ENCODE measurements around the gene HELZ2. TPM values are rescaled to one million over a fixed set of nuclear protein-coding genes. Genes with fewer than 3 reads are reported as not detected.

HELZ2 gene
- total RNA-seq, 1 donor from 2014 or later, result 47.4 TPM

DNA sequence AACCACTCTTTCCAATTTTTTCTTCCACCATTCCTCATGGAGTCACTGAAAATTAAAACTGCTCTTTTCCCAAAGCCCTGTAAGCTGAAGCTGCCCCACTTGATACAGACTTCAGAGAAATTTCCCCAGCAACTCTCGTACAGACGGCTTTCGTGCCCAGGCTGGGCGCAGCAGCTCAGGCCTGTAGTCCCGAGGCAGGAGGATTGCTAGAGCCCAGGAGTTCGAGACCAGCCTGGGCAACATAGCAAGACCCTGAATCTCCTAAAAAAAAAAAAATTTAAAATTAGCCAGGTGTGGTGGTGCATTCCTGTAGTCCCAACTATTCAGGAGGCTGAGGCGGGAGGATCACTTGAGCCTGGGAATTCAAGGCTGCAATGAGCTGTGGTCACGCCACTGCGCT lies 46.9 kb downstream of the HELZ2 start:
- no peak for DNase-seq (ENCODE audit: low read depth, low spot score)

DNA sequence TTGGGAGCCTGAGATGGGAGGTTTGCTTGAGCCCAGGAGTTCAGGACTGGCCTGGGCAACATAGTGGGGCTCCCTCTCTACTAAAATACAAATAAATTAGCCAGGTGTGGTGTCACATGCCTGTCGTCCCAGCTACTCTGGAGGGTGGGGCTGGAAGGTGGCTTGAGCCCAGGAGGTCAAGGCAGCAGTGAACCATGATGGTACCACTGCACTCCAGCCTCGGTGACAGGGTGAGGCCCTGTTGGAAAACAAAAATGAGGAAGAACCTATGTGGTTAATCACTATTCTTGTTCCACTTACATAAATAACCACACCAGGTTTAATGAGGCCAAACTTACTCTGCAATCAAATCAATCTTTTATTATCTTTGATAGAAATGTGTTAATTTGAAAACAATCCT lies 48.1 kb downstream of the HELZ2 start:
- no peak for DNase-seq (ENCODE audit: low read depth, low spot score)

DNA sequence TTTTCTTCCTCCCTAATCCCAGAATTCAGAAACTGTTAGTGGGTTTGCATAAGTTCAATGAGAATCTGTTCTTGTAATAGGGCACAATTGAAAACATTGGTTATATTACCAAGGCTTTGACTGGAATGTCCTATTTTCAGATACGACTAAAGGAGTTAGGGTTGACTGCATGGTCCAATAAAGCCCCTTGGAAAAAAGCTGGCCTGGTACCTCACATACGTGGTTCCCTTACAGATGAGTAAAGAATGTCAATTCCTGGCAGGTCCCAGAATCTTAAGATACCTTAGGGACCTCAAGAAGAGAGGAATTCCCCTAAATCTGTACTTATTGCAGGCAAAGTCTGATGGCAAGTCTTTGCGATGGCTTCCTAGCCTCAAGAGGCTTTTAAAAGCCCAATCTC lies 48.9 kb downstream of the HELZ2 start:
- no peak for DNase-seq (ENCODE audit: low read depth, low spot score)

Other genes starting within 250 kb of the HELZ2 start
- not detected in 2 replicates for gene CHRNA4, start 212.9 kb downstream of the HELZ2 start, total RNA-seq
- gene KCNQ2, start 101.6 kb downstream of the HELZ2 start, total RNA-seq, result not detected in 2 replicates
- 0.32 and 0.99 TPM in 2 replicates for gene EEF1A2, start 75.2 kb downstream of the HELZ2 start, total RNA-seq
- gene PPDPF, start 53.5 kb downstream of the HELZ2 start, total RNA-seq, result 21.4 and 23.1 TPM in 2 replicates
- gene PTK6, start 36.9 kb downstream of the HELZ2 start, total RNA-seq, result 0.07 and 0.13 TPM in 2 replicates
- not detected in 2 replicates for gene SRMS, start 26.5 kb downstream of the HELZ2 start, total RNA-seq
- 1.1 and 1.9 TPM in 2 replicates for gene FNDC11, start 20.1 kb downstream of the HELZ2 start, total RNA-seq
- gene GMEB2, start 52.9 kb upstream of the HELZ2 start, total RNA-seq, result 10.0 and 10.5 TPM in 2 replicates
- 3.1 and 7.2 TPM in 2 replicates for gene STMN3, start 79.2 kb upstream of the HELZ2 start, total RNA-seq
- gene RTEL1, start 84.1 kb upstream of the HELZ2 start, total RNA-seq, result 16.8 and 21.4 TPM in 2 replicates
- gene TNFRSF6B, start 122.4 kb upstream of the HELZ2 start, total RNA-seq, result 37.0 and 118 TPM in 2 replicates
- gene ARFRP1, start 133.7 kb upstream of the HELZ2 start, total RNA-seq, result 37.7 and 49.0 TPM in 2 replicates
- 21.2 and 30.6 TPM in 2 replicates for gene ZGPAT, start 133.8 kb upstream of the HELZ2 start, total RNA-seq
- 1.6 and 2.8 TPM in 2 replicates for gene LIME1, start 162.4 kb upstream of the HELZ2 start, total RNA-seq
- 14.1 and 14.5 TPM in 2 replicates for gene SLC2A4RG, start 165.5 kb upstream of the HELZ2 start, total RNA-seq

Measured in pulmonary artery endothelial cell (primary cell).